Measurements from ENCODE around the gene CDH24.
"Not testable (repeated sequence)": the region's sequence is repeated elsewhere in the genome, so short reads cannot be mapped to it uniquely, and the experiment has no call there.

Gene CDH24

DNA sequence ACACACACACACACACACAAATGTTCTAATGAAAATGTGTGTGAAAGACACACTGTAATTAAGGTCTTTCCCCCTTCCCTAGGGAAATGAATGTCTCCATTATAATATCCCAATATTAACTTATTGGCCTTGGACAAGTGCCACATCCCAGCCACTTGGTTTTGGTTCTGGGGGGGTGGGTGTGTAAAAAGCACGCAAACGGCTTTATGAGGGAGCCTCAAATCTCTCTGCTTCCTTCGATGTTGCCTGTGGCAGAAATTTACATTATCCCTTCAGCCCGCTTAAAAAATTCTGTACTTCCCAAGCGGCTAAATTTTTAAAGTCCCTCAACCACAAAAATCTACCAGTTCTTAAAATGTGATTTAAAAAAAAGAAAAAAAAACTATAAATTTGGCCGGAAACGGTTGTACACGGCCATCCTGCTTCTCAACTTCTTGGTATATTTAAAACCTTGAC lies 47.8 kb downstream of the CDH24 start:
- no peak for TF ChIP-seq POLR2A (IDR thresholded peaks at IDR 0.05; ENCODE audit: extremely low read depth, insufficient read length)
- TF ChIP-seq, protein P1, sequence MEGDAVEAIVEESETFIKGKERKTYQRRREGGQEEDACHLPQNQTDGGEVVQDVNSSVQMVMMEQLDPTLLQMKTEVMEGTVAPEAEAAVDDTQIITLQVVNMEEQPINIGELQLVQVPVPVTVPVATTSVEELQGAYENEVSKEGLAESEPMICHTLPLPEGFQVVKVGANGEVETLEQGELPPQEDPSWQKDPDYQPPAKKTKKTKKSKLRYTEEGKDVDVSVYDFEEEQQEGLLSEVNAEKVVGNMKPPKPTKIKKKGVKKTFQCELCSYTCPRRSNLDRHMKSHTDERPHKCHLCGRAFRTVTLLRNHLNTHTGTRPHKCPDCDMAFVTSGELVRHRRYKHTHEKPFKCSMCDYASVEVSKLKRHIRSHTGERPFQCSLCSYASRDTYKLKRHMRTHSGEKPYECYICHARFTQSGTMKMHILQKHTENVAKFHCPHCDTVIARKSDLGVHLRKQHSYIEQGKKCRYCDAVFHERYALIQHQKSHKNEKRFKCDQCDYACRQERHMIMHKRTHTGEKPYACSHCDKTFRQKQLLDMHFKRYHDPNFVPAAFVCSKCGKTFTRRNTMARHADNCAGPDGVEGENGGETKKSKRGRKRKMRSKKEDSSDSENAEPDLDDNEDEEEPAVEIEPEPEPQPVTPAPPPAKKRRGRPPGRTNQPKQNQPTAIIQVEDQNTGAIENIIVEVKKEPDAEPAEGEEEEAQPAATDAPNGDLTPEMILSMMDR (IDR thresholded peaks at IDR 0.05; ENCODE audit: low read depth, low read length) = no peak
- TF ChIP-seq, protein P2, sequence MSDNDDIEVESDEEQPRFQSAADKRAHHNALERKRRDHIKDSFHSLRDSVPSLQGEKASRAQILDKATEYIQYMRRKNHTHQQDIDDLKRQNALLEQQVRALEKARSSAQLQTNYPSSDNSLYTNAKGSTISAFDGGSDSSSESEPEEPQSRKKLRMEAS (IDR thresholded peaks at IDR 0.05; ENCODE audit: low read depth, low read length) = peak; percentile 3; the same call in 1 of the 2 replicates
- TF ChIP-seq MYC (IDR thresholded peaks at IDR 0.05; ENCODE audit: low read depth, low read length) = no peak
- DNase-seq (ENCODE audit: low read depth) = peak; percentile 41
- peak overlapping the region; percentile 80 for H3K4me3 ChIP-seq (ENCODE audit: low read depth, low read length)

DNA sequence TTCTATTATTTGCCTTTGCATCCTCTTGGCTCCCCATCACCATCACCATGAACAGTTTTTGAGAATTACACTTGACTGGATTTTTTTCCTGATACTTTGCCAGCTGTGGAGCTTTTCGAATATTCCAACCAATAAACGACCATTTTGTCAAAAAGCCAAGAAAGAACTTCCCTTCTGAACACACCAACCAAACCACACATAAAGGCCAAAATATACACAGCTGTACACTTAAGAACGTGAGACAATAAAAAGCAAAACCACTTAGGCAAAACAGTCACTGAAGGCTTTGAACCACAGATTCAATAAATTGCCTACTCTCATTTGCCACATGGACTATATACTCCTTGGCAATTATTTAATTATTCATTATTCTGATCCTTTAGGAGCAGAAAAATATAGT lies 48.5 kb downstream of the CDH24 start:
- DNase-seq (ENCODE audit: low read depth) = peak; percentile 70
- TF ChIP-seq POLR2A (IDR thresholded peaks at IDR 0.05; ENCODE audit: extremely low read depth, insufficient read length) (no peak), MYC (IDR thresholded peaks at IDR 0.05; ENCODE audit: low read depth, low read length) (no peak)
- TF ChIP-seq, protein P2 (IDR thresholded peaks at IDR 0.05; ENCODE audit: low read depth, low read length) = no peak
- TF ChIP-seq, protein P1 (IDR thresholded peaks at IDR 0.05; ENCODE audit: low read depth, low read length) = no peak
- H3K4me3 ChIP-seq (ENCODE audit: low read depth, low read length) = peak overlapping the region; percentile 80

DNA sequence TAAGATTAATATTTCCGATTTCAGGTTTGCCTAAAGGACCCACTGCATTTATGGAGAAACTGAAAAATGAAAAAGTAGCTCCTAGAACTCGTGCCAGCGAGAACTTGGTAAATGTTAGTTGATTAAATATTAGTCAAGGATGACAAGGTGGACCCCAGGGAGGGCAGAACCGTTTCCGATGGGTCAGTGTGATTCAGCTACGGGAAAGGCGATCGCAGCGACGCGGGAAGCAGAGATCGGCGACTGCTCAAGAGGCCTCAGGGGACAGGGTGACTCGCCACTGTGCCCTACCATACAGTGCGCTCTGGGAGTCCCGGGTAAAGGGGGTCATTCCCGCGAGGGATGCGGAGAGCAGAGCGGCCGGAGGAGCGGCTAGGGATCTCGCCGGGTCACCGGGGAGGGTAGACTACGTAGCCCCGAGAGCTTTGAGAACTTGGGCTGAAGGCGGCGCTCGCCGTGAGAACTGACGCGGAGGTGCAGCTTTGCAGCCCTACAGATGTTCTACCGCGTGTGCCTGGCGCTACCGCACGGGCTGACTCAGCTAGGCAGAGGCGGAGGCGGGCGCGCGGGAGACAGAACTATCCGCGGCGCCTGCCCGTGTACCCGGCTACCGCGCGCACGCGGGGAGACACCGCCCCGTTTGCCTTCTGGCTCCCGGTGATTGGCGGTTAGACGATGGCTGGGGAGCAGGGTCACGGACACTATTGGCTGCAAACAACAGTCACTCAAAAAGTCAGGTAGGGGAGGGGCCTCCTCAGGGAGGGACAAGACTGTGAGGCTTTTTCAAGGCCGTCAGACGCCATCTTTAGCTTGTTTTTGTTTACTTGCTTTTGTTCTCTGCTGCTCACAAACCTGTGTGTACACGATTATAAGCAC lies 50.5 kb downstream of the CDH24 start:
- TF ChIP-seq POLR2A (IDR thresholded peaks at IDR 0.05; ENCODE audit: extremely low read depth, insufficient read length) (peak; percentile 93), MYC (IDR thresholded peaks at IDR 0.05; ENCODE audit: low read depth, low read length) (peak; percentile 91)
- TF ChIP-seq, protein P1 (IDR thresholded peaks at IDR 0.05; ENCODE audit: low read depth, low read length) = no peak
- TF ChIP-seq, protein P2 (IDR thresholded peaks at IDR 0.05; ENCODE audit: low read depth, low read length) = peak; percentile 83
- DNase-seq (ENCODE audit: low read depth) = peak; percentile 98
- H3K4me3 ChIP-seq (ENCODE audit: low read depth, low read length) = peak overlapping the region; percentile 65

DNA sequence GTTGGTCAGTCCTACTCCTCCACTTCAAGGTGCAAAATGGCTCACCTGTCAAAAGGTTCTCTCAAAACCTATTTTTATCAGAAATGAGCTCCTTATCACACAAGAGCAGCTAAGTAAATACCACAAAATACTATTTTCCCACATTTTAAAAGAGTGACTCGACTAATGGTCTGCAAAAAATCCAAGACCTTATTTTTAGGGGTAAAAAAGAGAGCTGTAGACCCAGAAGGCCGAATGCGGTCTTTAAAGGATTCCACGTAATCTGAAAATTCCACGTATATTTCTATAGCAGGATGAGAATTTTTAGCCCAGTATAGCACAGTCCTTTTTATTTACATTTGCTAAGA lies 51.2 kb downstream of the CDH24 start:
- TF ChIP-seq POLR2A (IDR thresholded peaks at IDR 0.05; ENCODE audit: extremely low read depth, insufficient read length) = no peak
- TF ChIP-seq MYC (IDR thresholded peaks at IDR 0.05; ENCODE audit: low read depth, low read length) = no peak
- TF ChIP-seq, protein P2 (IDR thresholded peaks at IDR 0.05; ENCODE audit: low read depth, low read length) = no peak
- TF ChIP-seq, protein P1 (IDR thresholded peaks at IDR 0.05; ENCODE audit: low read depth, low read length) = no peak
- DNase-seq (ENCODE audit: low read depth) = no peak
- H3K4me3 ChIP-seq (ENCODE audit: low read depth, low read length) = peak overlapping the region; percentile 61

DNA sequence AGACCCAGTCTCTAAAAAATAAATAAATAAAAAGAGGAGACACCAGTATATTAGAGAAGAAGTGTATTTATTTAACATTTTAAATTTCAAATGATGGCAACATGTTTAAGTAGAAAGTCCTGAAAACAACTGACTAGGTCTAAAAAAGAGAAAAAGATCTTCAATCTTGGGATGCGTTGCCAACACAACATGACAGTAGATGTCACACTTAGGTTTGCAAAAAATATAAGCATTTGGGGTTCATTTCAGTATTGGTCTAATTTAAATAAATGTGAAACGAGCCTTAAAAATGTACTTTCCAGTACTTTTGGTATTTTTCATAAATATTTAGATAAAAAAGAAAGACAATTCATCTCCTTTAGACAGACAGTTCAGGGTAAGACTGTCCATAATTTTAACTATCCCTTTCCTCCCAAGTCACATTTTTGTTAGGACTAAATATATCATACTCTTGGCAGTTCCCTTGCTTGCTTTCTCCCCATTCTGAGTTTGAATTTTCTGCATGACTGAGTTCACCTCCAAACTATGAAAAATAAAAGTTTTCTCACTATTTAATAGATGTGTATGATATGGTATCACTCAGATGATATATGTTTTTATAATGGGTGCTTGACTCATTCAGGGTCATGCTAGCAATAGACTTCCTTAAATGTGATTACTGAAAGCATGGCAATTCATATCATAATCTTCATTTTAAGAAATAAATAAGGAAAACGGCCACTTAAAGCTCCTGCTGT lies 51.7 kb downstream of the CDH24 start:
- H3K4me3 ChIP-seq (ENCODE audit: low read depth, low read length) = peak overlapping the region; percentile 61
- peak; percentile 22 for DNase-seq (ENCODE audit: low read depth)
- TF ChIP-seq, protein P2 (IDR thresholded peaks at IDR 0.05; ENCODE audit: low read depth, low read length) = no peak
- TF ChIP-seq, protein P1 (IDR thresholded peaks at IDR 0.05; ENCODE audit: low read depth, low read length) = no peak

DNA sequence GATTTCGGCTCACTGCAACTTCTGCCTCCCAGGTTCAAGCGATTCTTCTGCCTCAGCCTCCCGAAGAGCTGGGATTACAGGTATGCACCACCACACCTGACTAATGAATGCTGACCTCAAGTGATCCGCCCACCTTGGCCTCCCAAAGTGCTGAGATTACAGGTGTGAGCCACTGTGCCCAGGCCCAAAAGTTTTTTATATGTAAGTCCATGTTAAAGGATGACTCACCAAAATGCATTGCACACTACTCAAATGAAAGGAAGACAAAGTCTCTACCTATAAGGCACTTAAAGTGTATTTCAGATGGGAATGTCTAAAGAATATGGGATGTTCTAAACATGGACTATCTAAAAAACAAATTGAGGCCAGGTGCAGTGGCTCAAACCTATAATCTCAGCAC lies 53.0 kb downstream of the CDH24 start:
- not testable (repeated sequence) for DNase-seq (ENCODE audit: low read depth); H3K4me3 ChIP-seq (ENCODE audit: low read depth, low read length)
